Measurements from ENCODE around the gene SMIM22.

The SMIM22 gene, protein sequence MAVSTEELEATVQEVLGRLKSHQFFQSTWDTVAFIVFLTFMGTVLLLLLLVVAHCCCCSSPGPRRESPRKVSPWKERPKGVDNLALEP

DNA sequence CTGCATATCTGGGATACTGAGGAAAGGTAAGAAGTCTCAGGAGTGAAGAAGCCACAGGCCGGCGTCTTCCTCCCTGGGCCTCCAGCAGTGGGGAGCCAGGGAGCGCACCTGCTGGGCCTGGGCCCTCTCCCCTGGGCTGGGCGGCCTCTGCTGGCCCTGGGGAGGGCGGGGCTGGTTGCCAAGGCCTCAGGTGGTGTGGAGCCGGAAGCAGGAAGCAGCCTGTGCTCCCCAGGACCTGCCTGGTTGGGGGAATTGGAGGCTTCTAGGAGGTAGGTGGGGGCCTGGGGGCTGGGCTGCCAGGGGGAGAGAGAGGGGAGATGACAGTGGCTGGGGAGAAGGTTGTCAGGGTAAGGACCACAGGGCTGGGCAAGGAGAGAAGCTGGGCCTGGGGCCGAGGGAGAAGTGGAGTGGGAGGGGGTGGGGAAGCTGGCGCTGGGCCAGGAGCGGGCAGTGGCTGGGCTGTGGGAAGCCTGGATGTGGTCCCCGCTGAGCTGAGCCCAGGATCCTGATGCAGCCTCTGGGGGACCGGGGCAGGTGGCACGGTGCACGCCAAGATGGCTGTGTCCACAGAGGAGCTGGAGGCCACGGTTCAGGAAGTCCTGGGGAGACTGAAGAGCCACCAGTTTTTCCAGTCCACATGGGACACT is at the start of gene SMIM22:
Gene SMIM22, plus strand, starts transcription at position 189 of the 647 bp plus-strand sequence. Its CDS starts 366 bp downstream, at position 555.
- no peak for DNase-seq

DNA sequence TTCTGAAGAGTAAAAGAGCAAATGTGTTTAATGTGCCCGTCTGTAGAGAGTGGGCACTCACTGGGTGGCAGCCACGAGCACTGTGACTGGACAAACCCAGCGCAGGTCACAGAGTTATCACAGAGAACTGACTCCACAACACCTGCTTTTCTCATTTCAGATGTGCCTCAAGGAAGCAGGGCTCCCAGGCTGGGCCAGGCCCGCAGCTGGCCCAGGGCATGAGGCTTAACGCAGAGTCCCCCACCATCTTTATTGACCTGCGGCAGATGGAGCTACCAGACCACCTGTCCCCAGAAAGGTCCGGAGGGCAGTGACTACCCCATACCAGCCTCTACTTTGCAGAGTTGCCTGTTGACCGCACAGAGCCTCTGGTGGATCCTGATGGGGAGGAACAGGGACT is 49.0 kb upstream of the SMIM22 start:
- DNase-seq: no peak

DNA sequence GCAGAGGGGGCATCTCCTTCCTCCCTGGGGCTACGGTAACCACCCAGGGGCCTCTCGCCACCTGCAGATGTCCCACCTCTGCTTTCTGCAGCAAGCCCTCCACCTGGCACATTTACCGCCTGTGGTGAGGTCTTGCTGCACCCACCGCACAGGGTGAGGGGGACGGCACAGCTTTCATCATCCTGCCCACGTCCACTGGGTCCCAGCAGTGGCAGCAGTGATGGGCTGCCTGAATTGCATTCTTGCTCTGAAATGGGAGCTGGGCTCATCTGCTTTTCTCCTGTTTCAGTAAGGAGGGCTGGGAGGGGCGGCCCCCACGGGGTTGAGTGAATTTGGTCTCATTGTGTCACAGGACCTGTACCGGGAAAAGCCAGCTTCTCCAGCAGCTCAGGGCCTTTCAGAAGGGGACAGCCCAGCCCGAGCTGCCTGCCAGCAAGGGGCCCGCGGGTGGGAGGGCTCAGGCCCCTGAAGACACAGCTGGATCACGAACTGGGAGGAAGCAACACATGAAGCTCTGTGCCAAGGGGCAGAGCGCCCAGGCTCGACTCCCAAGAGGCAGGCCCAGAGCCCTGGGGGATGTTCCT is 48.1 kb upstream of the SMIM22 start:
- DNase-seq: no peak

DNA sequence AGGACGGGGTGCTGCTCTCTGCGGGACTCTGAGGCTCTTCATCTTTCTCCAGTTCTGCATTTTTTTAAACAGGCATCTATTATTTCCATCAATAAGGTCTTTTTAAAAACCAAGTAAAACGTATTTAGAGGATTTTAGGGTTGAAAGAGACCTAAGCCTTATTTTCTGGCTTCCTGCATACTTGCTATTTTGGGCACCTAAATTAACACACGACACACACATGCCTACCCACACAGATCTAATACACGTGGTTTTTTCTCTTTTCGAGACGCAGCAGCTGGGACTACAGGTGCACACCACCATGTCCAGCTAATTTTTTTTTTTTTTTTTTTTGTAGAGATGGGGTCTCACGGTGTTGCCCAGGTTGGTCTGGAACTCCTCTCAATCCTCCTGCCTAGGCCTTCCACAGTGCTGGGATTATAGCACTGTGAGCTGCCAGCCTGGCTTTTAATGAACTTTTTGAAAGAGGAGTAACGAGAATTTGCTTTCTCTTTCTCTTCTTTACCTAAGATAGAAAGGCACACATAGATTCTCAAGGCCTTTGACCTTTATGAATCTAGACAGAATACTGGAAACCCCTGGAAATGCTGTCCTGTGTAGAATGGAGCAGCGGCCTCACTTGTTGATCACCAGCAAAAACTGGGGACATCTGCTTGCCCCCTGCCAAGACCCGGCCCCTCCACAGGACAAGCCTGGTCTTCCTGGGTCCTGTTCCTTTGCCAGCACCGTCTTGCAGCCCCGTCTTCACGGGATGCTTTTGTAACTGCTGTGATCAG is 47.1 kb upstream of the SMIM22 start:
- DNase-seq: no peak

DNA sequence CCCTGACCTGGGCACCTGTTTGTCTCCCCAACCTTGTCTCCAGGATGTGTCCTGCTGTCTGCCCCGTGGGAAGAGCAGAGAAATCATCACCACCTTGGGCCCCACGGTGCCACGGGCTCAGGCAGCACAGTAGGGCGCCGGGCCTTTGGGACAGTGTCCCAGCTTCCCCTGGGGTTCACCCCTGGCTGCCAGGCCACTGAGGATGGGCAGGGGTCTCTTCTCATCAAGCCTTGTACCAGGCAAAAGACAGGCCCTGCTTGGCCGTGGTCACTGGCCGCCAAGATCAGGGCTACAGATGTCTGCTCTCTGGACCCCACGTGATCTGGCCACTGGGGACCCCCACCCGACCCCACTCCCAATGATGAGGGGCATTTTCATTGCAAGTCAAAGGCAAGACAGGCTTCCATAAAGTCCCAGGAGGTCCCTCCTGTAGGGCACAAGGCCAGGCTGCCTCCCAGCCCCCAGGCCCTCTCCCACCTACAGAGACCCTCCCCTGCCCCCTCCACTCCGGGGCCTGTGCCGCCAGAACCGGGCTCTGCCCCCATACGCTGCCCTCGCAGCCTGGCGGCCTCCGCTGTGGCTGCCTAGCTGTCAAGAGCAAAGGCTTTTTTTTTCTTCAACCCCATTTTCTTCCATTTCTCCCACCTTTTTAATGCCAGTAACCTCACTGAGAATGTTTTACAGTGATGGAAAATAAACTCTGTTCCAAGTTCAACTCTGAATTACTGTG is 46.3 kb upstream of the SMIM22 start:
- DNase-seq: no peak

DNA sequence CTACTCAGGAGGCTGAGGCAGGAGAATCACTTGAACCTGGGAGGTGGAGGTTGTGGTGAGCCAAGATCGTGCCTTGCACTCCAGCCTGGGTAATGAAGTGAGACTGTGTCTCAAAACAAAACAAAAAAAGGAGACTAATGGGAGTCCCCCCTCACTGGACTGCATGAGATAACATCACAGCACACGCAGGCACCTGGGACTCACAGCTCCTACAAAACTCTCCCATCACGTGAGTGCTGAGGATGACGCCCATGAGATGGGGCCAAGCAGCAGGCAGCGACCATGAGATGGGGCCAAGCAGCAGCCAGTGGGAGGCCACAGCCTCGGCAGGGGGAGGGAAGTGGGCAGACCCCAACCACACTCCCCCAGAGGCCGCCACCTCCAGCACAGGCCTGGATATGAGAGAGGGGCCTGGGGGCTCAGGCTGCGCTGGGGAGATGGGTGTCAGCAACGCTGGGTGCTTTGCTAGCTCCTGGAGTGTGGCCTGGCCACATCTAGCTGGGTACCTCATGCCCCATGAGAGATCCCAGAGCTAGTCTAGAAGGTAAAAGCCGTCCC is 45.4 kb upstream of the SMIM22 start:
- DNase-seq: no peak

DNA sequence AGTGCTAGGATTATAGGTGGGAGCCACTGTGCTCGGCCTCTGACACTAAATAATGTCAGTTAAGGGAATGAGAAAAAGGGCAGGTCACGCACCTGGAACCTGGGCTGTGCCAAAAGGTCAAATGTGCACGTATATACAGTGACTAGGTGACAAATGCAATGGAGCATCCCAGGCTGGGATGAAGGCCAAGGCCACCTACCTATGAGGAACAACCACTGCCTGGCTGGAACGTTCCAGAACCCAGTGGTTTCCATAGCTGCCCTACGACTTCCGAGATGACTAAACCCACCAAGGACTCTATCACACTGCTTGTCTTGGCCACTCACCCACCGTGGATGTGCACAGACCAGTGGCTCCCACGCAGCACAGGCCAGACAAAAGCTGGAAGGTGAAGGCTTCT is 44.3 kb upstream of the SMIM22 start:
- no peak for DNase-seq

DNA sequence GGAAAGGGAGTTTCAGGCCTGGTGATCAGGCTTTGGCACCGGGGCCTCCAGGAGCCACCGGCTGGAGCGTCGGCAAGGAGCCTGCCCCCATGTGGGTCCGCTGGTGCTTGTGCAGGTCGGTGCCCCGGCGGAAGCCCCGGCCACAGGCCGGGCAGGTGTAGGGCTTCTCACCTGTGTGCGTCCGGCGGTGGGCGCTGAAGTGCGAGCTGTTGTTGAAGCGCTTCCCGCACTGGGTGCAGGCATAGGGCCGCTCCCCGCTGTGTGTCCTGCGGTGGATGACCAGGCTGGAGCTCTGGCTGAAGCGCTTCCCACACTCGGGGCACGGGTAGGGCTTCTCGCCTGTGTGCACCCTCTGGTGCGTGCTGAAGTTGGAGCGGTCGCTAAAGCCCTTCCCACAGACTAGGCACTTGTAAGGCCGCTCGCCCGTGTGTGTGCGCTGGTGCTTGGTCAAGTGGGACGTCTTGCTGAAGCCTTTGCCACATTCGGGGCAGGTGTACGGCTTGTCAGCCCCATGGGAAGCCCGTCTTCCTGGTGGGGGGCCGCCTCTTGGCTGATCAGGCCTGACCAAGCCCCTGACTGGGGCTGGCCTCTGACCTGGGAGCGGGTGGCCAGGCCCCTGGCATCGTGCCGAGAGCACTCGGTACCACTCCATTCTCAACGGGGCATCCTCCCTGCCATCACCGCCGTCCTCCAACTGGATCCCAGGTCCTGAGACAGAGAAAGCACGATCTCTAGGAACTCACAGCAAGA is 42.6 kb upstream of the SMIM22 start:
- no peak for DNase-seq

DNA sequence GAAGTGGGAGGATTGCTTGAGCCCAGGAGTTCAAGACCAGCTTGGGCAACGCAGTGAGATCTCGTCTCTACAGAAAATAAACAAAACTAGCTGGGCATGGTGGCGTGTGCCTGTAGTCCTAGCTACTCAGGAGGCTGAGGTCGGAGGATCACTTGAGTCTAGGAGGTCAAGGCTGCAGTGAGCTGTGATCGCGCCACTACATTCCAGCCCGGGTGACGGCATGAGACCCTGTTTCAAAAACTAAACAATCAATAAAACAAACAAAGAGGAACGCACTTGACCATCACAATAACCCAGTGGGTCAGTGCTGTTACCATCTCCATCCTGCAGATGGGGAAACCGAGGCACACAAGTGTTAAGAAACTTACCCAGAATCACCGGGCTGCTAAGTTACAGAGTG is 41.9 kb upstream of the SMIM22 start:
- no peak for DNase-seq

DNA sequence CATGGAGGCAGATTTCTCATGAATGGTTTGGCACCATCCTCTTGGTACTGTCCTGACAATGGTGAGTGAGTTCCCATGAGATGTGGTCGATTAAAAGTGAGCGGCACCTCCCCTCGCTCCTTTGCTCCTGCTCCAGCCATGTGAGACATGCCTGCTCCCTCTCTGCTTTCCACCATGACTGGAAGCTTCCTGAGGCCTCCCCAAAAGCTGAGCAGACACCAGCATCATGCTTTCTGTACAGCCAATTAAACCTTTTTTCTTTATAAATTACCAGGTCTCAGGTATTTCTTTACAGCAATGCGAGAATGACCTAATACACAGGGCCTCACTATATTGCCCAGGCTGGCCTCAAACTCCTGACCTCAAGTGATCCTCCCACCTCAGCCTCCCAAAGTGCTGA is 40.3 kb upstream of the SMIM22 start:
- DNase-seq: no peak

DNA sequence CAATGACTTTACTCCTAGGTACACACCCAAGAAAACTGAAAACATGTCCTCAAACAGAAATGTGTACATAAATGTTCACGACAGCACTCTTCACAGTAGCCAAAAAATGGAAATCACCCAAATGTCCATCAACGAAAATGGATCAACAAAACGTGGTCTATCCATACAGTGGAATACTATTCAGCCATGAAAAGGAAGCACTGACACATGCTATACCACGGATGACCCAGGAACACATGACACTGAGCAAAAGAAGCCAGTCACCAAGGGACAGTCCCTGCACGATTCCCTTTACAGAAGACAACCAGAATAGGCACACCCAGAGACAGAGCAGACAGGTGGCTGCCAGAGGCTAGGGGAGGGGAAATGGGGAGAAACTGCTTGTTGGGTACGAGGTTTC is 39.5 kb upstream of the SMIM22 start:
- no peak for DNase-seq

DNA sequence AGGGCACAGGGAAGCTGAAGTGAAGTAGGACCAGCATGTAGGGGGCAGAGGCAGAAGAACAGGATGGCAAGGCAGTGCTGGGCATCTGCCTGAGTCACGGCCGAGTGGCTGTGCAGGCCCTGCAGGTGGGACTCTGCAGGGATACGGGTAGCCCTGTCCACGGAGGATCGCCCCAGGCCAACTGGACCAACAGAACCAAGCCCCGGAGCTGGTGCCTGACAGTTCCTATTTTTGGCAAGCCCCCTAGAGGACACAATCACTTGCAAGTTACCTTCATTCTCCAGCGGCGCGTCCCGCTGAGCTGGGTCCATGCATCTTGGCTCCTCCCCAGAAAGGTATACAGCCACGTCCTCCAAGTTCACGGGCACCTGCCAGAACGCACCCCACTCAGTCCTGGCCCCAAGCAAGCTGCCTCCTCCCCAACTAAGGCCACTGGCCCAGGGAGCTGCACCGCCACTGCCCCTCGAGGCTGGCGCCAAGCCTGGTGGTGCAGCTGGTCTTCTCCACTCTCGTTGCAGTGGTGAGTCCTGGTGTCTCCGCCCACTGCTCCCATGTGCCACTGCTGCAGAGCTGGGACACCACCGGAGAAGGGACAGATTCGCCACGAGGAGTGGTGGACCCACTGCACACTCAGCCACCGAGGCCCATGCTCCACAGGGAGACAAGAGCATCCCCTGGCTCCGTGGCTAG is 34.8 kb upstream of the SMIM22 start:
- no peak for DNase-seq

DNA sequence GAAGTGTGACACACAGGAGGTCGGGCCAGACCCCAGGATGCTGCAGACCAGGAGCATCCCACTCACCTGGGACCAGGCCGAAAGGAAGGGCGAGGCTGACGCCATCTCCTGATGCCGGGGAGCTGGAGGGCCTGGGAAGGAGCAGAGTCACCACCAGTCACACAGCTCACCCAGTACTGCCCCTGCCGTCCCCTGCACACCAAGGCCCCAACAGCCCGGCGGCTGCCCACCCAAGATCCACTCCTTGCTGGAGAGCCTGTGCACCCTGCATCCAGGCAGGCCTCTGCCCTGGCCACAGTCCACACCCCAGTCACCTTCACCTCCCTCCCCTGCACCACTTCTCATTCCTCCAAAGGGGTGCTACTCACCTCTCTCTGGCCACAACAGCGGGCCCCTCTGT is 33.0 kb upstream of the SMIM22 start:
- DNase-seq: no peak

DNA sequence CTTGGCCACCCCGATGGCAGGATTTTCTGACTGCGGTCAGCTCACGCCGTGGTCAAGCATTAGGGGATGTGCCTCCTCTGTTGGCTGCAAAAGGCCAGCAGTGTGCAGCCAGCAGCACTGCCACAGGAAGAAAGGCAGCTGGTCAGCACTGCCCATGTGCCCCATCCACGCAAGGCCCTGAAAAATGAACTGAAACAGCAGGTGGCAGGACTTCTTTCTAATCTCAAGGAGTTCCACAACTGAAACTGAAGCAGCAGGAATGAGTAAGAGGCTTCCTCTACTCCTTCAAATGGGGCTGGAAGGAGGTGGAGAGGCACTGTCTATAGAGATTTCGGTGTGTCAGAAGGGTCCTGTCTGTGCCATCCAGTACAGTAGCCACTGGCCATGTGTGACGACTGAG is 31.4 kb upstream of the SMIM22 start:
- DNase-seq: no peak

DNA sequence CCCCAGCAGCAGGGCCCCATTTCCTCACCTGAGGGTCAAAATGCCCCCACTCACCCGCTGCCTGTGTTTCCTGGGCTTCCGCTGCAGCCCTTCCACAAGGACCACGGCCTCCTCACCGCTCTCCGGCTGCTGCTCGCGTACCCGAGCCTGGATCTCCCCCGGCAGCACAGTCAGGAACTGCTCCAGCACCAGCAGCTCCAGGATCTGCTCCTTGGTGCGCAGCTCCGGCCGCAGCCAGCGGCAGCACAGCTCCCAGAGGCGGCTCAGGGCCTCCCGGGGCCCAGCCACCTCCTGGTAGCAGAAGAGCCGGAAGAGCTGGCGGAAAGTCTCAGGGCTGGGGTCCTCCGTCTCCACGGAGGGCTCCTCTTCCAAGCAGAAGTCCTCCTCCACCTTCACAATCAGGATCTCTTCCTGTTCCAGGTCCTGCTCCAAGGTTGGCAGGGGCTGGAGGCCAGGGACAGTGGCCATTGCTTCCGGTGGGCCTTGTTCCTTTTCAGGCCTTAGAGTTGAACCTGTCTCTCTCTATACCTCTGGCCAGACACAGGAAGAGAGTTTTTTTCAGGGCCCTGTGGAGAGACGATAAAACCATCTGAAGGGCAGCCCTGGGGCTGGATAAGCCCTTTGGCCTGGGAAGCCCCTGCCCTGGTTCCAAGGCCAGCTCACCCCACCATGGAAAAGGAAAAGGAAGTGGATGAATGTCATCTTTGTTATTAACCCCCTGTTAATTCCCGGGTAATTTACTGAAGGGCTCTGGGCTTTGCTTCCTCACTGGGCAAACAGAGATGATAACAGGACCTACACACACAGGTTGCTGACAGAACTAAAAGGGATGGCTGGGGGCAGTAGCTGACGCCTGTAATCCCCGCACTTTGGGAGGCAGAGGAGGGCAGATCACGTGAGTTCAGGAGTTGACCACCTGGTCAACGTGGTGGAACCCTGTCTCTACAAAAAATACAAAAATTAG is 29.4 kb upstream of the SMIM22 start:
- no peak for DNase-seq

DNA sequence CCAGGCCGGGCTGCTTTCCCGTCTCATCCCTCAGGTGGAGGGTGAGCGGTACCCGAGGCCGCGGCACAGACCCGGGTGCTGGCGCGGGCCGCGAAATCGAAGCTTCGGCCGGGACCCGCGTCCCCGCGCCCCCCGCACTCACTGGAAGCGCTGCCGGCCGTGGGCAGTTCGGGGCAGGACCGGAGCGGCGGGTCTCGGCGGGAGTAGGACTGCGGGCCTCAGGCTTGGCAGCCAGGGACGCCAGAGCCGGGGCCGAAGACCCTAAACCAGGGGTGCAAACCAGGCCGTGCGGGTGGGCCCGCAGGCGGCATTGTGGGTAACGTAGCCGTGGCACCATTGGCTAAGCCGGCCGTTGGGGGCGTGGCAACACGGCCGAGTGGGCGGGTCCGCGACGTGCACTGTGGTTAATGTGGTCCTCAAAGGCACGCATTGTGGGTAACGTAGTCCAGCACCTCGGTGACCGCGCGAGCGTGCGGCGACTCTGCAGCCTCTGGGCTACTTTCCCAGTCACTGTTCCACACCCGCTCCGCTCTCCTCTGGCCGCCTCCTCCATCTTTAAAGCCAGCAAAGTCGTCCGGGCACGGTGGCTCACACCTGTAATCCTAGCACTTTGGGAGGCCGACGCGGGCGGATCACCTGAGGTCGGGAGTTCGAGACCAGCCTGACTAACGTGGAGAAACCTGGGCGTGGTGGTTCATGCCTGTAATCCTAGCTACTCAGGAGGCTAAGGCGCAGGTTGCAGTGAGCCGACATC is 28.1 kb upstream of the SMIM22 start, which contains the start of gene ZNF500:
Gene ZNF500, minus strand, starts transcription at position 288 of the 754 bp plus-strand sequence. CDS start 1,184 bp downstream, outside the sequence.
- DNase-seq: peak; percentile 95

DNA sequence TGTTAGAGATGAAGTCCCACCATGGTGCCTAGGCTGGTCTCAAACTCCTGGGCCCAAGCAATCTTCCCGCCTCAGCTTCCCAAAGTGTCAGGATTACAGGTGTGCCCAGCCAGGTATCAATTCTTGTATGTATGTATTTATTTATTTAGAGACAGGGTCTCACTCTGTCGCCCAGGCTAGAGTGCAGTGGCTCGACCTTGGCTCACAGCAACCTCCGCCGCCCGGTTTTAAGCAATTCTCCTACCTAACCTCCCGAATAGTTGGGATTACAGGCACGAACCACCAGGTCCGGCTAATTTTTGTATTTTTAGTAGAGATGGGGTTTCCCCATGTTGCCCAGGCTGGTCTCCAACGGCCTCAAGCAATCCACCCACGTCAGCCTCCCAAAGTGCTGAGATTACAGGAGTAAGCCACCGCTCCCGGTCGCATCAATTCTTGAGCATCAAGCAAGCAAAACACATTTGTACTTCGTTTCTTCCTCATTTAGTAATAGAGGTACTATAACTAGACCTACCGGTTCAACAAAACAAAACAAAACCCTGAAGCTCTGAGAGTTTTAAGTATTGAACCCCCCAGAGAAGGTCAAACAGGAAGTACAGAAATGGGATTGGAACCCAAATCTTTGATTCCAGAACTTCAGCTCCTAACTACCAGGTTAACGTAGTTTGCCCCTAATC is 27.2 kb upstream of the SMIM22 start:
- no peak for DNase-seq

DNA sequence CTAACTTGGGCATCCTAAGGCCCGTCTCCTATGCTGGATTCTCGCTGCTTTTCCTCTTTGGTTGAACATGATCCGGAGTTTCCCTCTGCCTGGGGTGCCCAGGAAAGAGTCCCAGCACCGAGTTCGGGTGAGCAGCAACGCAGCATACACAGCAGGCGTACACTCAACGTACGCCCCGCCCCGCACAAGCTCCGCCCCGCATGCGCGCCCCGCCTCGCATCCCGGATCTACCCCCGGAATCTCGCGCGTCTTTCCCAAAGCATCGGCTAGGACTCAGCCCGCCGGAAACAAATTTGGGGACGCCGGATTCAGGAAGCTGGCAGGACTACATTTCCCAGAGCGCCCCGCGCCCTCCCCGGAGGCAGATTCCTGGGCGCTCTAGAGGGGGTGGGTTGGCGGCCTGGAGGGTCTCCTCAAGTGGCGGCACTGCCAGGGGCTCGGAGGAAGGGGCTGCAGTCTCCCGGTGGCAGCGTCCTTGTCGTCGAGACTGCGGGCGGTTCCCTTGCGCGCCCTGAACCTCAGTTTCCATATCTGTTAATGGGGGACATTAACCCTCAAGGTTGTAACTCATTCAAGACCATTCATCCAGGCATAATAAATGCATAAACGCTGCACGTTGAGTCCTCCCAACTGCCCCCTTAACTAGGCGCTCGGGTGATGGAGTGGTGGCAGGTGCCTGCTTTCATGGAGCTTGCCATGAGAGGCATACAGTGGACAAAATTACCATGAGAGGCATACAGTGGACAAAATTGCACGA is 26.4 kb upstream of the SMIM22 start:
- peak; percentile 86 for DNase-seq

All from CD4-positive, alpha-beta T cell treated with Interleukin-15 for 1 hour (primary cell).